Measurements from ENCODE around the gene NEK6. TPM values are rescaled to one million over a fixed set of nuclear protein-coding genes. Genes with fewer than 3 reads are reported as not detected.
A peak's percentile ranks its signal among the peaks of the same experiment; 100 is the strongest.

NEK6 gene
- total and polyA plus RNA-seq, 9 of the 15 experiments (the other 6 are each of a cell fraction or from before 2014, with no cell fraction given): 3.1 to 19.0 (median 8.4) TPM

GRCh38 chr9:124339603-124340146 lies 81.9 kb downstream of the NEK6 start:
- no peak for ATAC-seq
- Histone ChIP-seq H3K9me3 (replicated peaks; ENCODE audit: control insufficient read depth, insufficient read depth, low read depth, low read length) (no peaks in the 10 kb centered on the region), H3K9me1 (ENCODE audit: control insufficient read depth, insufficient read depth, low read length) (no peaks in the 10 kb centered on the region), H3K4me3 (no peak overlapping the region), H3K79me2 (ENCODE audit: control insufficient read depth, insufficient read depth, low read length) (no peaks in the 10 kb centered on the region), H2AFZ (ENCODE audit: low read depth, low read length) (no peak overlapping the region), H3K4me2 (ENCODE audit: insufficient read depth, low read length) (no peak overlapping the region), H3K36me3 (ENCODE audit: control insufficient read depth, insufficient read depth, low read length) (no peaks in the 10 kb centered on the region), H3K9ac (ENCODE audit: insufficient read depth in 1 of 2, low read depth in 2 of 2, low read length in 2 of 2) (peak overlapping the region in 1 of 2 experiments; percentile 45; a peak in 1 of 4 replicates), H3K27ac (ENCODE audit: extremely low read depth, low read depth, low read length) (no peak overlapping the region), H3K27me3 (ENCODE audit: control insufficient read depth in 2 of 2, insufficient read depth in 2 of 2, low read length in 2 of 2) (no peaks in the 10 kb centered on the region), H3K4me1 (replicated peaks in 1 of 2; ENCODE audit: control insufficient read depth in 2 of 2, insufficient read depth in 2 of 2, low read length in 2 of 2) (peaks cover 0 to 25% of the 10 kb centered on the region in 2 experiments; a peak in 2 of 5 replicates), H4K20me1 (replicated peaks; ENCODE audit: control insufficient read depth, insufficient read depth, low read length) (0 out of 2 replicates have a peak, but pooled peaks cover 4% of the 10 kb centered on the region)
- FAIRE-seq: no peak
- no TSS peak for BruUV-seq (replicated peaks)
- ChIA-PET POLR2A (no interaction called here), CTCF (ENCODE audit: low intra/inter-chr PET ratio) (no interaction called here)
- in situ Hi-C loops (cut with MboI): no loop called here
- WGBS (ENCODE audit: insufficient coverage, low coverage, missing lambda C conversion rate): 81% methylated on average over 10 of the region's 13 CpGs
- TF ChIP-seq COPS2 (conservative IDR thresholded peaks at IDR 0.05): no peak
- no peak for TF ChIP-seq KAT7 (CRISPR knock-in tag; IDR thresholded peaks at IDR 0.05; ENCODE audit: borderline replicate concordance)
- TF ChIP-seq PBX2 (CRISPR knock-in tag; IDR thresholded peaks at IDR 0.05; ENCODE audit: low read depth): no peak
- no peak for TF ChIP-seq PBX2 (tag; conservative IDR thresholded peaks at IDR 0.05; ENCODE audit: low read depth)
- TF ChIP-seq ZSCAN29 (IDR thresholded peaks at IDR 0.05): no peak
- no peak for DNase-seq (ENCODE audit: extremely low read depth in 1 of 4, low spot score in 3 of 4)
- intact Hi-C loops (cut with micrococcal nuclease): no loop called here

Data from K562 (cell line).